Mesenchymal stem cell (in vitro differentiated cells and primary cell): ENCODE data around the gene GARNL3.

Experiments used
- DNase-seq: peaks from one replicate; pipeline ENCODE4 v3.0.0-alpha.2; 2013
- H2AFZ ChIP-seq: one replicate; pipeline ENCODE4 v1.6.1; 2013; ENCODE audit warnings: low read depth, mild to moderate bottlenecking, control low read depth, inconsistent platforms, low read length, moderate library complexity
- H2AK5ac ChIP-seq: 2 replicates; pipeline ENCODE4 v1.6.1; 2013; ENCODE audit warnings: low read length, moderate library complexity, mild to moderate bottlenecking, inconsistent platforms; ENCODE audit not compliant: severe bottlenecking
- H2BK120ac ChIP-seq: one replicate; pipeline ENCODE4 v1.6.1; 2013; ENCODE audit warnings: low read depth, mild to moderate bottlenecking, inconsistent platforms, low read length, moderate library complexity
- H2BK12ac ChIP-seq, 2 experiments: one replicate each; pipeline ENCODE4 v1.6.1; 2013; ENCODE audit warnings: inconsistent platforms in 2 of 2, low read length in 2 of 2, mild to moderate bottlenecking in 2 of 2, moderate library complexity in 2 of 2, control low read depth in 1 of 2
- H2BK15ac ChIP-seq: one replicate; pipeline ENCODE4 v1.6.1; 2013; ENCODE audit warnings: mild to moderate bottlenecking, low read depth, inconsistent platforms; ENCODE audit not compliant: poor library complexity, severe bottlenecking
- H2BK5ac ChIP-seq: 2 replicates; pipeline ENCODE4 v1.6.1; 2013; ENCODE audit warnings: low read depth, mild to moderate bottlenecking, low read length, control low read depth, inconsistent platforms; ENCODE audit not compliant: poor library complexity, severe bottlenecking
- H3K14ac ChIP-seq, 2 experiments: one replicate each; pipeline ENCODE4 v1.6.1; 2013; ENCODE audit warnings: inconsistent platforms in 2 of 2, low read length in 2 of 2, control low read depth in 1 of 2, mild to moderate bottlenecking in 1 of 2, moderate library complexity in 1 of 2
- H3K18ac ChIP-seq, 2 experiments: one replicate each; pipeline ENCODE4 v1.6.1; 2013; ENCODE audit warnings: inconsistent platforms in 2 of 2, low read length in 2 of 2, control low read depth in 1 of 2, low read depth in 1 of 2, mild to moderate bottlenecking in 1 of 2
- H3K23ac ChIP-seq, 2 experiments: one replicate each; pipeline ENCODE4 v1.6.1; 2013; ENCODE audit warnings: inconsistent platforms in 2 of 2, low read length in 2 of 2, mild to moderate bottlenecking in 2 of 2, moderate library complexity in 2 of 2, control low read depth in 1 of 2
- H3K27ac ChIP-seq: 2 replicates; pipeline ENCODE4 v1.5.1; 2013; ENCODE audit warnings: mild to moderate bottlenecking, moderate library complexity, low read length, control low read depth, inconsistent platforms; ENCODE audit not compliant: poor library complexity, severe bottlenecking
- H3K27me3 ChIP-seq, 2 experiments: 2 replicates each; pipeline versions ENCODE4 v1.6.1 to v1.7.0; 2013; ENCODE audit warnings: low read length in 2 of 2, mild to moderate bottlenecking in 2 of 2, moderate library complexity in 2 of 2, control low read depth in 1 of 2, inconsistent platforms in 1 of 2; ENCODE audit not compliant: control insufficient read depth in 1 of 2, insufficient read depth in 1 of 2
- H3K36me3 ChIP-seq, 2 experiments: 2 replicates each; pipeline versions ENCODE4 v1.6.1 to v1.7.0; 2013; ENCODE audit warnings: low read length in 2 of 2, control low read depth in 1 of 2, inconsistent platforms in 1 of 2, low read depth in 1 of 2, mild to moderate bottlenecking in 1 of 2; ENCODE audit not compliant: insufficient read depth in 2 of 2, control insufficient read depth in 1 of 2
- H3K4ac ChIP-seq, 2 experiments: one replicate each; pipeline ENCODE4 v1.6.1; 2013; ENCODE audit warnings: inconsistent platforms in 2 of 2, low read length in 2 of 2, mild to moderate bottlenecking in 2 of 2, moderate library complexity in 2 of 2, control low read depth in 1 of 2, low read depth in 1 of 2
- H3K4me1 ChIP-seq: 2 replicates; pipeline ENCODE4 v1.6.1; 2013; ENCODE audit warnings: low read depth, low read length, control low read depth; ENCODE audit not compliant: control insufficient read depth, insufficient read depth
- H3K4me2 ChIP-seq: 2 replicates; pipeline ENCODE4 v1.6.1; 2013; ENCODE audit warnings: low read length, mild to moderate bottlenecking, inconsistent platforms; ENCODE audit not compliant: poor library complexity, severe bottlenecking
- H3K4me3 ChIP-seq, 2 experiments: 2 replicates each; pipeline versions ENCODE4 v1.5.1 to v1.7.0; 2013; ENCODE audit warnings: low read length in 2 of 2, mild to moderate bottlenecking in 2 of 2, control low read depth in 1 of 2, low read depth in 1 of 2; ENCODE audit not compliant: insufficient read depth in 1 of 2
- H3K79me1 ChIP-seq: replicated peaks from 2 replicates; pipeline ENCODE4 v1.6.1; 2013; ENCODE audit warnings: mild to moderate bottlenecking, control low read depth, low read length, inconsistent platforms; ENCODE audit not compliant: poor library complexity, severe bottlenecking
- H3K9ac ChIP-seq: 2 replicates; pipeline ENCODE4 v1.7.0; 2013; ENCODE audit warnings: mild to moderate bottlenecking, low read length, moderate library complexity
- H3K9me3 ChIP-seq: 2 replicates; pipeline ENCODE4 v1.7.0; 2013; ENCODE audit warnings: mild to moderate bottlenecking, low read length; ENCODE audit not compliant: control insufficient read depth
- H4K8ac ChIP-seq: one replicate; pipeline ENCODE4 v1.6.1; 2013; ENCODE audit warnings: inconsistent platforms, mild to moderate bottlenecking, low read length, moderate library complexity
- H4K91ac ChIP-seq: one replicate; pipeline ENCODE4 v1.6.1; 2013; ENCODE audit warnings: mild to moderate bottlenecking, low read length, inconsistent platforms
- WGBS: methylation state at CpG from one replicate; pipeline ENCODE4 v1.1.7; 2013; ENCODE audit warnings: mixed read lengths; 5-methylcytosine and 5-hydroxymethylcytosine counted together

Gene GARNL3

DNA sequence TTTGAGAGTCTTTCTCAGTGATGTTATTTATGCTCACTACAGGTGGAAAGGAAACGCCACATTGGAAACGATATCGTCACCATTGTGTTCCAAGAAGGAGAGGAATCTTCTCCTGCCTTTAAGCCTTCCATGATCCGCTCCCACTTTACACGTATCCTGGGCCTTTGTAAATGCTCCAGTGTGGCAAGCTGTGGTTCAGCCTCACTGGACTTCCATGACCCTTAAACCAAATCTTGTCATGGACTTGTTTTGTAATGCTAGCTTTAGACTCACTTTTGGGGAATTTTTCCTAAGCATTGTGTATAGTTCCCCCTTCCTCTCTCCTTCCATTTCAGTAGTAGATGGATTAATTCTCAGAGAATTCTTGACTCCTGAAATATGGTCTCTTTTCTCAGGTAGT, 71.5 kb downstream of the GARNL3 start:
- no peak overlapping the region for H3K4me2 ChIP-seq
- peak; percentile 74 for DNase-seq
- WGBS = 94% methylated on average over 5 of the region's 5 CpGs

DNA sequence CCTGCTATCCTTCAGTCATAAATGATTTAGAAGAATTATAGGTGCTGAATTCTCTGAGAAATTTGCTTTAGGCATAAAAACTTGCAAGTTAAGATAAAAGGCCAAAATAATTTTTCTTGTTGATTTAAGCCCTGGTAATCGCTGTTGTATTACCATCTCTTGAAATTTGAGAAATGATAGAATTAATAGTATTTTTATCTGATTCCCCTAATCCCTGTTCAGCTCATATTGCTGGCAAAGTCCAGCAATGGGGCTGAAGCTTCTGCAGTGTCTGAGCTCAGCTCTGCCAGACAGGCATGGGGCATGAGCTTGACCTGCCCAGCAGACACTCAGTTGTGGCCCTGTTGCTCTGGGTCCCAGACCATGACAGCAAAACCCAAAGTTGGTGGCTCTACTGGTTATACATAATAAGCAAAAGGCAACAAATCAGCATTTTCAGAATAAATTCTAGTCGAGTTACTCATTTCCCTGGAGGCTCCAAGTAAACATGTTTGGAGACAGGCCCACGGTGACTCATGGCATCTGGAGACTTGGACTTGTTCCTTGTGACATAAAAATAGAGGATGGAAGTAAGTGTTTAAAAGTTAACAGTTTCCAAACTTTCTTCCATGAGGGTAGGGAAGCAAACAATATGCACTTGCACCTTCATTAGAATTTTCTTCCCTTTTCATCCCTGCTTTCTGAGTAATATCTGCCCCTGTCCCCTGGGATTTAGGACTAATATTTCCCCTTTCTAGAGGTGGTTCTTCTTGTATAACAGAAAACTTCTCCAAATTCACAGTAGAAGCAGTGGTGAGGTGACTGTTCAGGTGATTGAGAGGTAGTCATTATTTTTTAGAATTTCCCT, 72.2 kb downstream of the GARNL3 start:
- Histone ChIP-seq H3K36me3 (peaks cover 0 to 6% of the 10 kb centered on the region in 2 experiments), H3K14ac (no peak overlapping the region), H3K79me1 (no peaks in the 10 kb centered on the region), H2BK12ac (no peak overlapping the region), H3K4ac (peak overlapping the region in 1 of 2 experiments; percentile 5), H4K8ac (no peak overlapping the region), H2AFZ (no peak overlapping the region), H2BK120ac (no peak overlapping the region), H3K23ac (no peak overlapping the region), H3K18ac (peak overlapping the region; percentile 12 to 73), H3K27ac (peak overlapping the region; percentile 56), H2BK5ac (no peak overlapping the region), H2BK15ac (no peak overlapping the region), H3K27me3 (peaks cover 0 to 78% of the 10 kb centered on the region in 2 experiments), H2AK5ac (no peak overlapping the region), H3K4me3 (no peak overlapping the region), H3K4me2 (no peak overlapping the region), H3K9ac (no peak overlapping the region), H4K91ac (no peak overlapping the region), H3K9me3 (no peaks in the 10 kb centered on the region), H3K4me1 (peaks cover 6% of the 10 kb centered on the region)
- peak; percentile 96 for DNase-seq
- WGBS = 0% methylated on average over 1 of the region's 3 CpGs

More for the DNA sequence above, 71.5 kb downstream of the GARNL3 start:
- peak overlapping the region; percentile 40 for H2BK5ac ChIP-seq
- H2BK15ac ChIP-seq = no peak overlapping the region
- H4K91ac ChIP-seq = peak overlapping the region; percentile 78
- peak overlapping the region in 1 of 2 experiments; percentile 15 for H3K4me3 ChIP-seq
- no peak overlapping the region for H2AK5ac ChIP-seq
- no peaks in the 10 kb centered on the region for H3K9me3 ChIP-seq
- no peak overlapping the region for H3K9ac ChIP-seq
- no peak overlapping the region for H2AFZ ChIP-seq
- H3K18ac ChIP-seq = peak overlapping the region; percentile 63 to 76
- H3K36me3 ChIP-seq = peaks cover 0 to 4% of the 10 kb centered on the region in 2 experiments
- no peaks in the 10 kb centered on the region for H3K79me1 ChIP-seq
- no peak overlapping the region for H2BK120ac ChIP-seq
- peak overlapping the region in 1 of 2 experiments; percentile 76 for H3K14ac ChIP-seq
- peak overlapping the region; percentile 61 for H4K8ac ChIP-seq
- H3K4ac ChIP-seq = peak overlapping the region in 1 of 2 experiments; percentile 78
- H2BK12ac ChIP-seq = peak overlapping the region; percentile 92 to 93
- peaks cover 0 to 73% of the 10 kb centered on the region in 2 experiments for H3K27me3 ChIP-seq
- H3K4me1 ChIP-seq = peaks cover 6% of the 10 kb centered on the region
- H3K23ac ChIP-seq = no peak overlapping the region
- peak overlapping the region; percentile 58 for H3K27ac ChIP-seq

DNA sequence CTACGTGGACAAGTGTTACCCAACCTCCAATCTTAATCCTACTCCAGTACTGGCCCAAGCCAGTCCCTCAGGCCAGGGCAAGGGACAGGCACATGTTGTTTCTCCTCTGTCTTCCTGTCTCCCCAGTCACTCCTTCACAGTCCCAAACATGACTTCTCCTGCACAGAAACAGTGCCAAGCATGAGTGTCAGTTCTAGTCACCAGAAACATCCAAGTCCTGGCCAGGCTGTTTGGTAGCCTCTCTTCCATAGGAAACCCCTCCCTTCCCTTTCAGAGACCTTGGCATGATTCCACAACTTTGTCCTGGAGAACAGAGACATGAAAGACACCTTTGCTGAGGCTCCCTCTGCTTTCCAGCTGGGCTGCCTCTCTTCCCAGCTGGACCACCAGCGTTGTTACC, 76.1 kb downstream of the GARNL3 start:
- Histone ChIP-seq H3K4me2 (no peak overlapping the region), H3K14ac (peak overlapping the region in 1 of 2 experiments; percentile 13), H3K27me3 (peaks cover 0 to 78% of the 10 kb centered on the region in 2 experiments), H3K4me1 (peaks cover 12% of the 10 kb centered on the region), H2AK5ac (no peak overlapping the region), H3K36me3 (peaks cover 0 to 6% of the 10 kb centered on the region in 2 experiments), H4K8ac (no peak overlapping the region), H4K91ac (no peak overlapping the region), H2BK15ac (peak overlapping the region; percentile 26), H3K9me3 (no peaks in the 10 kb centered on the region), H3K27ac (no peak overlapping the region), H2AFZ (no peak overlapping the region), H3K4ac (peak overlapping the region in 1 of 2 experiments; percentile 5), H2BK120ac (no peak overlapping the region), H3K23ac (no peak overlapping the region), H3K9ac (no peak overlapping the region), H3K4me3 (no peak overlapping the region), H2BK5ac (no peak overlapping the region), H3K18ac (no peak overlapping the region), H3K79me1 (no peaks in the 10 kb centered on the region), H2BK12ac (no peak overlapping the region)
- WGBS = 92% methylated on average over 2 of the region's 2 CpGs
- DNase-seq = no peak

DNA sequence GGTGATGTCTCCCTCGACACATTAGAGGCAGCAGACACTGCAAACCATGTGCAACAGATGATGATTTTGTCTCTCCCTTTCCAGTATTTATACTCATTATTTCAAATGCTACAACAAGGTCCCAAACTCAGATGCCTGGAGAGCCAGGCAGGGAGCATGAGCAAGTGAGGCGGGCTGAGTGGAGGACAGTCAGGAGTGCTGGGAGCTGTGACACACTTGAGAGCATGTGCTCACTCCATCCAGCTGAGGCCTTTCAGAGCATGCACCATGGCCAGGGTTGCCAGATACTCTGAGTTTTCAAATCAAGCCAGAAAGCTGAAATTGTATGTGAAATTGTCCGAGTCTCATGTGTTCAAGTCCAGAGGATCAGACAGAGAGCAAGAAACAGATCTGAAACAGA, 76.6 kb downstream of the GARNL3 start:
- Histone ChIP-seq H3K36me3 (peaks cover 0 to 6% of the 10 kb centered on the region in 2 experiments), H3K27ac (no peak overlapping the region), H3K4ac (no peak overlapping the region), H2AFZ (no peak overlapping the region), H3K4me3 (no peak overlapping the region), H2BK5ac (no peak overlapping the region), H3K14ac (no peak overlapping the region), H3K4me1 (peaks cover 11% of the 10 kb centered on the region), H4K8ac (no peak overlapping the region), H3K23ac (no peak overlapping the region), H4K91ac (no peak overlapping the region), H3K27me3 (peaks cover 0 to 79% of the 10 kb centered on the region in 2 experiments), H3K9me3 (no peaks in the 10 kb centered on the region), H3K79me1 (no peaks in the 10 kb centered on the region), H2BK120ac (no peak overlapping the region), H2BK15ac (peak overlapping the region; percentile 26), H3K4me2 (no peak overlapping the region), H2BK12ac (no peak overlapping the region), H2AK5ac (no peak overlapping the region), H3K9ac (no peak overlapping the region), H3K18ac (no peak overlapping the region)
- WGBS = 98% methylated on average over 3 of the region's 3 CpGs
- no peak for DNase-seq
